GM12878 (cell line): Measurements from ENCODE around the gene SRP14. TPM values are rescaled to one million over a fixed set of nuclear protein-coding genes. Genes with fewer than 3 reads are reported as not detected.

ENCODE experiments used
- ATAC-seq: fragments of 200-7000 bp; cut with Tn5 transposase; 3 replicates; pipeline ENCODE4 v1.9.1; 2020; ENCODE audit warnings: mild to moderate bottlenecking, moderate library complexity
- BruUV-seq: library from RNA; stranded (reverse); fragments of 400-500 nt; replicated peaks from 2 replicates; lab custom pipeline; 2021; lab: Mats Ljungman, UMichigan
- CTCF ChIA-PET: fragments of 300-600 bp; sonication (Branson Sonifier 250); formaldehyde crosslinking; extraction: SDS; loops from one replicate; lab custom pipeline; 2021; ENCODE audit warnings: inconsistent platforms; lab: Yijun Ruan, JAX
- POLR2A ChIA-PET: fragments of 350-600 bp; formaldehyde crosslinking; extraction: SDS; loops from one replicate; lab custom pipeline; 2021; ENCODE audit warnings: inconsistent platforms; lab: Charles Lee
- RAD21 ChIA-PET: fragments of 300-600 bp; sonication (Branson Sonifier 250); formaldehyde crosslinking; loops from one replicate; lab custom pipeline; 2023; ENCODE audit warnings: antibody characterized with exemption; ENCODE audit not compliant: unreplicated experiment; lab: Charles Lee
- SMC1A ChIA-PET: fragments of 300-600 bp; sonication (Branson Sonifier 250); formaldehyde crosslinking; loops from one replicate; lab custom pipeline; 2023; ENCODE audit not compliant: unreplicated experiment, uncharacterized antibody; lab: Charles Lee
- DNase-seq: peaks from one replicate; pipeline ENCODE4 v3.0.0-alpha.2; 2011; ENCODE audit warnings: low read depth, low spot score
- FAIRE-seq: peaks from 3 replicates; lab custom pipeline; 2011; peaks lifted over from hg19 to GRCh38; lab: Jason Lieb, UNC
- H2AFZ ChIP-seq: 2 replicates; pipeline ENCODE4 v1.6.0; 2011; ENCODE audit warnings: low read depth, low read length, control low read depth; ENCODE audit not compliant: control insufficient read depth
- H3K27ac ChIP-seq: 2 replicates; pipeline ENCODE4 v1.5.1; 2011; ENCODE audit warnings: control low read depth; ENCODE audit not compliant: control insufficient read depth, insufficient read depth
- H3K27me3 ChIP-seq, 2 experiments: replicated peaks in 1 of 2; 2 replicates each; pipeline versions ENCODE4 v1.6.0 to v1.6.1; 2011; ENCODE audit warnings: low read length in 1 of 2; ENCODE audit not compliant: control insufficient read depth in 2 of 2, insufficient read depth in 2 of 2
- H3K36me3 ChIP-seq, 2 experiments: 2 replicates each; pipeline ENCODE4 v1.5.1; 2011; ENCODE audit warnings: low read length in 1 of 2; ENCODE audit not compliant: control insufficient read depth in 2 of 2, insufficient read depth in 2 of 2
- H3K4me1 ChIP-seq: 2 replicates; pipeline ENCODE4 v1.6.1; 2011; ENCODE audit warnings: mild to moderate bottlenecking, low read length, moderate library complexity, mixed read lengths; ENCODE audit not compliant: control insufficient read depth, insufficient read depth
- H3K4me2 ChIP-seq: 2 replicates; pipeline ENCODE4 v1.6.0; 2011; ENCODE audit warnings: control low read depth; ENCODE audit not compliant: control insufficient read depth, insufficient read depth
- H3K4me3 ChIP-seq: fragments of 200-600 bp; sonication (generic); 2 replicates; pipeline ENCODE4 v1.5.1; 2016
- H3K79me2 ChIP-seq: 2 replicates; pipeline ENCODE4 v1.6.0; 2011; ENCODE audit warnings: low read length; ENCODE audit not compliant: control insufficient read depth, insufficient read depth
- H3K9ac ChIP-seq: 2 replicates; pipeline ENCODE4 v1.8.0; 2011; ENCODE audit warnings: low read length, control low read depth, mixed read lengths; ENCODE audit not compliant: control insufficient read depth, insufficient read depth
- H3K9me3 ChIP-seq: replicated peaks from 3 replicates; pipeline ENCODE4 v1.5.1; 2011; ENCODE audit warnings: mild to moderate bottlenecking, low read length; ENCODE audit not compliant: control insufficient read depth, insufficient read depth
- H4K20me1 ChIP-seq: 2 replicates; pipeline ENCODE4 v1.6.0; 2011; ENCODE audit not compliant: control insufficient read depth, insufficient read depth
- CREM ChIP-seq: IDR thresholded peaks from 2 replicates; pipeline ENCODE4 v1.6.1; 2014; ENCODE audit warnings: antibody characterized with exemption, low read depth
- FOS ChIP-seq: IDR thresholded peaks from 3 replicates; pipeline ENCODE4 v1.6.1; 2011; ENCODE audit warnings: borderline replicate concordance; ENCODE audit not compliant: insufficient read length; ENCODE audit errors: extremely low read depth
- HDAC6 ChIP-seq: fragments of 200-600 bp; sonication (generic); IDR thresholded peaks from one replicate; pipeline ENCODE4 v1.8.0; 2017; ENCODE audit warnings: antibody characterized with exemption; ENCODE audit not compliant: unreplicated experiment
- MEF2B ChIP-seq: fragments of 450-650 bp; IDR thresholded peaks from 2 replicates; pipeline ENCODE4 v1.6.1; 2018; ENCODE audit warnings: mild to moderate bottlenecking, moderate library complexity; ENCODE audit not compliant: partially characterized antibody, poor library complexity, severe bottlenecking
- STAT1 ChIP-seq: fragments of 450-650 bp; conservative IDR thresholded peaks from 2 replicates; pipeline ENCODE4 v1.6.1; 2014; ENCODE audit warnings: antibody characterized with exemption, mild to moderate bottlenecking
- TCF12 ChIP-seq: IDR thresholded peaks from 2 replicates; pipeline ENCODE4 v1.6.1; 2011; ENCODE audit warnings: low read depth, mild to moderate bottlenecking, low read length
- WGBS: methylation state at CpG from one replicate; pipeline ENCODE4 v1.1.6; 2016; ENCODE audit warnings: low lambda C conversion rate; ENCODE audit not compliant: insufficient replicate concordance, insufficient coverage; ENCODE audit errors: missing lambda C conversion rate; 5-methylcytosine and 5-hydroxymethylcytosine counted together
- in situ Hi-C: fragments of 300-500 bp; cut with MboI; formaldehyde crosslinking; loops from 9 replicates; pipeline ENCODE4 v1.14.3; 2018; ENCODE audit warnings: mixed read lengths
- intact Hi-C: fragments of 100-400 bp; cut with micrococcal nuclease; formaldehyde crosslinking; loops from one replicate; pipeline ENCODE4 v1.14.2; 2022; ENCODE audit not compliant: unreplicated experiment
- polyA plus RNA-seq, 11 experiments: library from polyadenylated mRNA; depleted of rRNA in 4 of 11; unstranded in 6 of 11; stranded (reverse) in 5 of 11; fragments of >200 nt; fragmentation: Nextera tagmentation in 4 of 11; fragmentation: Illumina TruSeq in 1 of 11; extraction: Ambion mirVana in 4 of 11; extraction: Trizol in 1 of 11; gene quantifications; 1 replicate in 1 of 11; 2 replicates in 10 of 11; pipeline versions ENCODE4 v1.2.1 to v1.2.3, GENCODE V29; 2011 to 2016; ENCODE audit warnings: inconsistent platforms in 2 of 11, missing spikeins in 2 of 11, low read depth in 1 of 11
- total RNA-seq, 4 experiments: library from RNA; depleted of rRNA in 3 of 4; stranded (reverse); fragments of >200 nt in 3 of 4; fragmentation: Illumina TruSeq in 1 of 4; extraction: Trizol in 1 of 4; gene quantifications; 2 replicates each; pipeline versions ENCODE4 v1.2.1 to v1.2.3, GENCODE V29; 2013 to 2021
- TF ChIP-seq, protein P1 (sequence below): IDR thresholded peaks from 2 replicates; pipeline ENCODE4 v1.6.1; 2011; ENCODE audit warnings: borderline replicate concordance, low read depth, mild to moderate bottlenecking, moderate library complexity, low read length; ENCODE audit not compliant: insufficient read depth, poor library complexity, severe bottlenecking
- TF ChIP-seq, protein P2 (sequence below): fragments of 450-650 bp; IDR thresholded peaks from 2 replicates; pipeline ENCODE4 v1.6.1; 2017; ENCODE audit warnings: mild to moderate bottlenecking, moderate library complexity

The SRP14 gene
- total and polyA plus RNA-seq, 10 of the 15 experiments (the other 5 are each of a cell fraction or from before 2014, with no cell fraction given), result 141 to 1,182 (median 493) TPM

- in situ Hi-C loops (no loop called here), intact Hi-C loops (no loop called here)
- ChIA-PET RAD21 (no interaction called here), SMC1A (no interaction called here), CTCF (no interaction called here), POLR2A (interaction anchor here (0.6 kb wide), 1 partner anchor 751 kb away, joined by 5 read pairs; no protein-coding TSS in a partner anchor)
- H3K27ac ChIP-seq, result no peak overlapping the region
- WGBS, result 94% methylated on average over 4 of the region's 4 CpGs
- H3K27me3 ChIP-seq, result no peaks in the 10 kb centered on the region
- ATAC-seq (no peak), FAIRE-seq (no peak), DNase-seq (no peak)
- H3K9ac ChIP-seq, result no peak overlapping the region
- H3K4me3 ChIP-seq, result no peak overlapping the region
- no peak overlapping the region for H3K4me2 ChIP-seq
- no peaks in the 10 kb centered on the region for H3K79me2 ChIP-seq
- H3K36me3 ChIP-seq, result peaks cover 1 to 12% of the 10 kb centered on the region in 2 experiments
- H3K9me3 ChIP-seq, result peaks cover 17% of the 10 kb centered on the region; the same call in 2 of the 3 replicates
- H3K4me1 ChIP-seq, result no peaks in the 10 kb centered on the region
- TF ChIP-seq HDAC6 (no peak), TCF12 (no peak), MEF2B (no peak), FOS (no peak)
- TF ChIP-seq, all 136 proteins: peak for 0
- no peaks in the 10 kb centered on the region for H4K20me1 ChIP-seq
- no TSS peak for BruUV-seq
- no peak overlapping the region for H2AFZ ChIP-seq
Measured at GRCh38 chr15:40011303-40011702, 27.7 kb downstream of the SRP14 start.

DNA sequence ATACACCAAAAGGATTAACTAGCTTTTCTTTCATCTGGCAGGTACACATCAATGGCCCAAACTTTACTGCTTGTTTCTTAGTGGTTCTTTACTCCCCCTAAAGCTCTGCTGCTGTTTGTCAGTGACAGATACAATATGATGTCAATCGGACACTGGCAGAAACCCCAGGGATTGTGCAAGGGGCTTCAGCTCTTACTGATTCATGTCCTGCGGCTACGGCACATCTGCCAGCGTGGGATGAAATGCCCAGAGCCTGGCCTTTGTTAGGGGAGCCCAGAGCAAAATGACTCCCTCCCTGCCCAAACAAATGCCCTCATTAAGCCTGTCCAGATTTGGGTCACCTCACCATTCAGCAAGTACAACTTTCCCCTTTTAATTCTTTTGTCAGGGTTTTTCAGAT lies 28.3 kb downstream of the SRP14 start:
- WGBS, result 99% methylated on average over 4 of the region's 4 CpGs
- H3K27me3 ChIP-seq, result no peaks in the 10 kb centered on the region
- RAD21 ChIA-PET, result no interaction called here
- no peak overlapping the region for H3K4me2 ChIP-seq
- no peaks in the 10 kb centered on the region for H3K4me1 ChIP-seq
- H3K9me3 ChIP-seq, result peaks cover 17% of the 10 kb centered on the region; the same call in 2 of the 3 replicates
- peaks cover 1 to 12% of the 10 kb centered on the region in 2 experiments for H3K36me3 ChIP-seq
- no TSS peak for BruUV-seq
- no peak overlapping the region for H3K4me3 ChIP-seq
- no peak for DNase-seq
- ATAC-seq, result no peak
- H3K9ac ChIP-seq, result no peak overlapping the region
- in situ Hi-C loops (no loop called here), intact Hi-C loops (no loop called here)
- no peaks in the 10 kb centered on the region for H3K79me2 ChIP-seq
- SMC1A ChIA-PET, result interaction anchor here (0.6 kb wide), 1 partner anchor 12 kb away, joined by 3 read pairs; no protein-coding TSS in a partner anchor
- H4K20me1 ChIP-seq, result no peaks in the 10 kb centered on the region
- FAIRE-seq, result no peak
- CTCF ChIA-PET, result interaction anchor here (1.3 kb wide), 1 partner anchor 12 kb away, joined by 3 read pairs; no protein-coding TSS in a partner anchor
- POLR2A ChIA-PET, result interaction anchor here (0.5 kb wide), 1 partner anchor 1319 kb away, joined by 3 read pairs; no protein-coding TSS in a partner anchor
- H2AFZ ChIP-seq, result no peak overlapping the region
- no peak overlapping the region for H3K27ac ChIP-seq
- TF ChIP-seq, protein P1, sequence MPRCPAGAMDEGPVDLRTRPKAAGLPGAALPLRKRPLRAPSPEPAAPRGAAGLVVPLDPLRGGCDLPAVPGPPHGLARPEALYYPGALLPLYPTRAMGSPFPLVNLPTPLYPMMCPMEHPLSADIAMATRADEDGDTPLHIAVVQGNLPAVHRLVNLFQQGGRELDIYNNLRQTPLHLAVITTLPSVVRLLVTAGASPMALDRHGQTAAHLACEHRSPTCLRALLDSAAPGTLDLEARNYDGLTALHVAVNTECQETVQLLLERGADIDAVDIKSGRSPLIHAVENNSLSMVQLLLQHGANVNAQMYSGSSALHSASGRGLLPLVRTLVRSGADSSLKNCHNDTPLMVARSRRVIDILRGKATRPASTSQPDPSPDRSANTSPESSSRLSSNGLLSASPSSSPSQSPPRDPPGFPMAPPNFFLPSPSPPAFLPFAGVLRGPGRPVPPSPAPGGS, result no peak
- TF ChIP-seq, protein P2, sequence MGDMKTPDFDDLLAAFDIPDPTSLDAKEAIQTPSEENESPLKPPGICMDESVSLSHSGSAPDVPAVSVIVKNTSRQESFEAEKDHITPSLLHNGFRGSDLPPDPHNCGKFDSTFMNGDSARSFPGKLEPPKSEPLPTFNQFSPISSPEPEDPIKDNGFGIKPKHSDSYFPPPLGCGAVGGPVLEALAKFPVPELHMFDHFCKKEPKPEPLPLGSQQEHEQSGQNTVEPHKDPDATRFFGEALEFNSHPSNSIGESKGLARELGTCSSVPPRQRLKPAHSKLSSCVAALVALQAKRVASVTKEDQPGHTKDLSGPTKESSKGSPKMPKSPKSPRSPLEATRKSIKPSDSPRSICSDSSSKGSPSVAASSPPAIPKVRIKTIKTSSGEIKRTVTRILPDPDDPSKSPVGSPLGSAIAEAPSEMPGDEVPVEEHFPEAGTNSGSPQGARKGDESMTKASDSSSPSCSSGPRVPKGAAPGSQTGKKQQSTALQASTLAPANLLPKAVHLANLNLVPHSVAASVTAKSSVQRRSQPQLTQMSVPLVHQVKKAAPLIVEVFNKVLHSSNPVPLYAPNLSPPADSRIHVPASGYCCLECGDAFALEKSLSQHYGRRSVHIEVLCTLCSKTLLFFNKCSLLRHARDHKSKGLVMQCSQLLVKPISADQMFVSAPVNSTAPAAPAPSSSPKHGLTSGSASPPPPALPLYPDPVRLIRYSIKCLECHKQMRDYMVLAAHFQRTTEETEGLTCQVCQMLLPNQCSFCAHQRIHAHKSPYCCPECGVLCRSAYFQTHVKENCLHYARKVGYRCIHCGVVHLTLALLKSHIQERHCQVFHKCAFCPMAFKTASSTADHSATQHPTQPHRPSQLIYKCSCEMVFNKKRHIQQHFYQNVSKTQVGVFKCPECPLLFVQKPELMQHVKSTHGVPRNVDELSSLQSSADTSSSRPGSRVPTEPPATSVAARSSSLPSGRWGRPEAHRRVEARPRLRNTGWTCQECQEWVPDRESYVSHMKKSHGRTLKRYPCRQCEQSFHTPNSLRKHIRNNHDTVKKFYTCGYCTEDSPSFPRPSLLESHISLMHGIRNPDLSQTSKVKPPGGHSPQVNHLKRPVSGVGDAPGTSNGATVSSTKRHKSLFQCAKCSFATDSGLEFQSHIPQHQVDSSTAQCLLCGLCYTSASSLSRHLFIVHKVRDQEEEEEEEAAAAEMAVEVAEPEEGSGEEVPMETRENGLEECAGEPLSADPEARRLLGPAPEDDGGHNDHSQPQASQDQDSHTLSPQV, result no peak
- TF ChIP-seq STAT1 (no peak), CREM (no peak)
